Mesenchymal stem cell (in vitro differentiated cells and primary cell): ENCODE data around the gene HNRNPL.
"Not testable (repeated sequence)": the region's sequence is repeated elsewhere in the genome, so short reads cannot be mapped to it uniquely, and the experiment has no call there.

Experiments used
- DNase-seq: peaks from one replicate; pipeline ENCODE4 v3.0.0-alpha.2; 2013
- H2AFZ ChIP-seq: one replicate; pipeline ENCODE4 v1.6.1; 2013; ENCODE audit warnings: low read depth, mild to moderate bottlenecking, control low read depth, inconsistent platforms, low read length, moderate library complexity
- H2AK5ac ChIP-seq: 2 replicates; pipeline ENCODE4 v1.6.1; 2013; ENCODE audit warnings: low read length, moderate library complexity, mild to moderate bottlenecking, inconsistent platforms; ENCODE audit not compliant: severe bottlenecking
- H2BK120ac ChIP-seq: one replicate; pipeline ENCODE4 v1.6.1; 2013; ENCODE audit warnings: low read depth, mild to moderate bottlenecking, inconsistent platforms, low read length, moderate library complexity
- H2BK12ac ChIP-seq, 2 experiments: one replicate each; pipeline ENCODE4 v1.6.1; 2013; ENCODE audit warnings: inconsistent platforms in 2 of 2, low read length in 2 of 2, mild to moderate bottlenecking in 2 of 2, moderate library complexity in 2 of 2, control low read depth in 1 of 2
- H2BK15ac ChIP-seq: one replicate; pipeline ENCODE4 v1.6.1; 2013; ENCODE audit warnings: mild to moderate bottlenecking, low read depth, inconsistent platforms; ENCODE audit not compliant: poor library complexity, severe bottlenecking
- H2BK5ac ChIP-seq: 2 replicates; pipeline ENCODE4 v1.6.1; 2013; ENCODE audit warnings: low read depth, mild to moderate bottlenecking, low read length, control low read depth, inconsistent platforms; ENCODE audit not compliant: poor library complexity, severe bottlenecking
- H3K14ac ChIP-seq, 2 experiments: one replicate each; pipeline ENCODE4 v1.6.1; 2013; ENCODE audit warnings: inconsistent platforms in 2 of 2, low read length in 2 of 2, control low read depth in 1 of 2, mild to moderate bottlenecking in 1 of 2, moderate library complexity in 1 of 2
- H3K18ac ChIP-seq, 2 experiments: one replicate each; pipeline ENCODE4 v1.6.1; 2013; ENCODE audit warnings: inconsistent platforms in 2 of 2, low read length in 2 of 2, control low read depth in 1 of 2, low read depth in 1 of 2, mild to moderate bottlenecking in 1 of 2
- H3K23ac ChIP-seq, 2 experiments: one replicate each; pipeline ENCODE4 v1.6.1; 2013; ENCODE audit warnings: inconsistent platforms in 2 of 2, low read length in 2 of 2, mild to moderate bottlenecking in 2 of 2, moderate library complexity in 2 of 2, control low read depth in 1 of 2
- H3K27ac ChIP-seq: 2 replicates; pipeline ENCODE4 v1.5.1; 2013; ENCODE audit warnings: mild to moderate bottlenecking, moderate library complexity, low read length, control low read depth, inconsistent platforms; ENCODE audit not compliant: poor library complexity, severe bottlenecking
- H3K27me3 ChIP-seq, 2 experiments: 2 replicates each; pipeline versions ENCODE4 v1.6.1 to v1.7.0; 2013; ENCODE audit warnings: low read length in 2 of 2, mild to moderate bottlenecking in 2 of 2, moderate library complexity in 2 of 2, control low read depth in 1 of 2, inconsistent platforms in 1 of 2; ENCODE audit not compliant: control insufficient read depth in 1 of 2, insufficient read depth in 1 of 2
- H3K36me3 ChIP-seq, 2 experiments: 2 replicates each; pipeline versions ENCODE4 v1.6.1 to v1.7.0; 2013; ENCODE audit warnings: low read length in 2 of 2, control low read depth in 1 of 2, inconsistent platforms in 1 of 2, low read depth in 1 of 2, mild to moderate bottlenecking in 1 of 2; ENCODE audit not compliant: insufficient read depth in 2 of 2, control insufficient read depth in 1 of 2
- H3K4ac ChIP-seq, 2 experiments: one replicate each; pipeline ENCODE4 v1.6.1; 2013; ENCODE audit warnings: inconsistent platforms in 2 of 2, low read length in 2 of 2, mild to moderate bottlenecking in 2 of 2, moderate library complexity in 2 of 2, control low read depth in 1 of 2, low read depth in 1 of 2
- H3K4me1 ChIP-seq: 2 replicates; pipeline ENCODE4 v1.6.1; 2013; ENCODE audit warnings: low read depth, low read length, control low read depth; ENCODE audit not compliant: control insufficient read depth, insufficient read depth
- H3K4me2 ChIP-seq: 2 replicates; pipeline ENCODE4 v1.6.1; 2013; ENCODE audit warnings: low read length, mild to moderate bottlenecking, inconsistent platforms; ENCODE audit not compliant: poor library complexity, severe bottlenecking
- H3K4me3 ChIP-seq, 2 experiments: 2 replicates each; pipeline versions ENCODE4 v1.5.1 to v1.7.0; 2013; ENCODE audit warnings: low read length in 2 of 2, mild to moderate bottlenecking in 2 of 2, control low read depth in 1 of 2, low read depth in 1 of 2; ENCODE audit not compliant: insufficient read depth in 1 of 2
- H3K79me1 ChIP-seq: replicated peaks from 2 replicates; pipeline ENCODE4 v1.6.1; 2013; ENCODE audit warnings: mild to moderate bottlenecking, control low read depth, low read length, inconsistent platforms; ENCODE audit not compliant: poor library complexity, severe bottlenecking
- H3K9ac ChIP-seq: 2 replicates; pipeline ENCODE4 v1.7.0; 2013; ENCODE audit warnings: mild to moderate bottlenecking, low read length, moderate library complexity
- H3K9me3 ChIP-seq: 2 replicates; pipeline ENCODE4 v1.7.0; 2013; ENCODE audit warnings: mild to moderate bottlenecking, low read length; ENCODE audit not compliant: control insufficient read depth
- H4K8ac ChIP-seq: one replicate; pipeline ENCODE4 v1.6.1; 2013; ENCODE audit warnings: inconsistent platforms, mild to moderate bottlenecking, low read length, moderate library complexity
- H4K91ac ChIP-seq: one replicate; pipeline ENCODE4 v1.6.1; 2013; ENCODE audit warnings: mild to moderate bottlenecking, low read length, inconsistent platforms
- WGBS: methylation state at CpG from one replicate; pipeline ENCODE4 v1.1.7; 2013; ENCODE audit warnings: mixed read lengths; 5-methylcytosine and 5-hydroxymethylcytosine counted together

The HNRNPL gene

GRCh38 chr19:38862321-38863059, 12.7 kb upstream of the HNRNPL start:
- Histone ChIP-seq H4K8ac (no peak overlapping the region), H2AFZ (no peak overlapping the region), H3K36me3 (no peaks in the 10 kb centered on the region), H3K4me1 (peaks cover 9% of the 10 kb centered on the region), H2BK120ac (no peak overlapping the region), H3K9me3 (no peaks in the 10 kb centered on the region), H3K4me2 (no peak overlapping the region), H2BK12ac (no peak overlapping the region), H2BK15ac (no peak overlapping the region), H3K27me3 (no peaks in the 10 kb centered on the region), H3K9ac (no peak overlapping the region), H2AK5ac (no peak overlapping the region), H3K4me3 (no peak overlapping the region), H3K14ac (no peak overlapping the region), H4K91ac (no peak overlapping the region), H2BK5ac (no peak overlapping the region), H3K23ac (no peak overlapping the region), H3K18ac (no peak overlapping the region), H3K4ac (no peak overlapping the region), H3K79me1 (no peaks in the 10 kb centered on the region), H3K27ac (no peak overlapping the region)
- DNase-seq: peak; percentile 84
- 47% methylated on average over 9 of the region's 10 CpGs for WGBS

- no peak overlapping the region for H2BK15ac ChIP-seq
- H3K36me3 ChIP-seq: no peaks in the 10 kb centered on the region
- peak overlapping the region in 1 of 2 experiments; percentile 40 for H3K18ac ChIP-seq
- H3K14ac ChIP-seq: no peak overlapping the region
- no peak overlapping the region for H3K9ac ChIP-seq
- H2BK5ac ChIP-seq: no peak overlapping the region
- H3K9me3 ChIP-seq: no peaks in the 10 kb centered on the region
- no peak overlapping the region for H4K8ac ChIP-seq
- peaks cover 9% of the 10 kb centered on the region for H3K4me1 ChIP-seq
- DNase-seq: no peak
- no peak overlapping the region for H3K4ac ChIP-seq
- H2AK5ac ChIP-seq: no peak overlapping the region
- H4K91ac ChIP-seq: no peak overlapping the region
- H2BK12ac ChIP-seq: no peak overlapping the region
- no peak overlapping the region for H3K4me2 ChIP-seq
- H3K4me3 ChIP-seq: no peak overlapping the region
- 89% methylated on average over 3 of the region's 3 CpGs for WGBS
- no peak overlapping the region for H3K23ac ChIP-seq
- no peaks in the 10 kb centered on the region for H3K79me1 ChIP-seq
- no peaks in the 10 kb centered on the region for H3K27me3 ChIP-seq
- no peak overlapping the region for H2AFZ ChIP-seq
- H2BK120ac ChIP-seq: no peak overlapping the region
- no peak overlapping the region for H3K27ac ChIP-seq
Measured at GRCh38 chr19:38861368-38861767, 11.6 kb upstream of the HNRNPL start.

GRCh38 chr19:38859631-38860204, 9.9 kb upstream of the HNRNPL start:
- not testable (repeated sequence) for H2AFZ ChIP-seq, H3K9me3 ChIP-seq, H2BK5ac ChIP-seq, H3K4me3 ChIP-seq, H3K79me1 ChIP-seq, H4K91ac ChIP-seq, H3K36me3 ChIP-seq, H3K14ac ChIP-seq, H3K4me2 ChIP-seq, H3K4me1 ChIP-seq, H3K9ac ChIP-seq, H2BK12ac ChIP-seq, H3K18ac ChIP-seq, DNase-seq, H4K8ac ChIP-seq, H2AK5ac ChIP-seq, H3K27ac ChIP-seq, H2BK15ac ChIP-seq, H3K4ac ChIP-seq, H3K23ac ChIP-seq, H3K27me3 ChIP-seq, H2BK120ac ChIP-seq
- WGBS: 68% methylated on average over 18 of the region's 21 CpGs

GRCh38 chr19:38856813-38857212, 7.0 kb upstream of the HNRNPL start:
- Histone ChIP-seq H2BK120ac (no peak overlapping the region), H3K4me1 (peaks cover 7% of the 10 kb centered on the region), H3K9ac (no peak overlapping the region), H3K9me3 (no peaks in the 10 kb centered on the region), H2BK12ac (no peak overlapping the region), H2AK5ac (no peak overlapping the region), H4K91ac (no peak overlapping the region), H3K4ac (no peak overlapping the region), H2BK15ac (no peak overlapping the region), H3K4me2 (no peak overlapping the region), H2BK5ac (no peak overlapping the region), H3K27me3 (no peaks in the 10 kb centered on the region), H3K27ac (no peak overlapping the region), H3K23ac (no peak overlapping the region), H3K36me3 (no peaks in the 10 kb centered on the region), H2AFZ (no peak overlapping the region), H3K14ac (no peak overlapping the region), H3K79me1 (peaks cover 1% of the 10 kb centered on the region), H4K8ac (no peak overlapping the region), H3K4me3 (no peak overlapping the region), H3K18ac (no peak overlapping the region)
- no peak for DNase-seq
- 96% methylated on average over 3 of the region's 3 CpGs for WGBS
